ENCODE results near the gene DUSP1. TPM values are rescaled to one million over a fixed set of nuclear protein-coding genes. Genes with fewer than 3 reads are reported as not detected.

Gene DUSP1
- total and polyA plus RNA-seq, 2 of the 13 experiments (the other 11 are each of a cell fraction or from before 2014, with no cell fraction given): 27.1 to 55.5 TPM

DNA sequence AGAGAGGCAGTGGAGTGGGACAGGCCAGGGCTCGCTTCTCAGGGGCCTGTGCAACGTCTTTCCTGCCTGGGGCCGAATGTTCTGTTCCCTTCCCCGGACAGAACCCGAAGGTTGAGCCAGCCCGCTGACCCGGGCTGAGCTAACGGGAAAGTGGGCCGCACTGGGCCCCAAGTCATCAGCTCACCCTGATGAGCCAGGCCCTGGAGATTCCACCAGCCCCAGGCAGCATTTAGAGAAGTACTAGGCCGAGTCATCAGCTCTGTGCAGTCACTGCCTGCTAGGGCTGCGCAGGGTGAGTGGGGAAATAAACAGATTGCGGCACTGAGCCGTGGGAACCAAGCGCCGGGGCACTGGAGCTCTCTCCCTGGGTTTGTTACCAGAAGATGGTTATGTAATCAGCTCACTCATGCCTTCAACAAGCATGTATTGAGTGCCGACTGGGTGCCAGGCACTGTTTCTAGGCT lies 29.1 kb upstream of the DUSP1 start (continued):
- TF ChIP-seq, protein P1, sequence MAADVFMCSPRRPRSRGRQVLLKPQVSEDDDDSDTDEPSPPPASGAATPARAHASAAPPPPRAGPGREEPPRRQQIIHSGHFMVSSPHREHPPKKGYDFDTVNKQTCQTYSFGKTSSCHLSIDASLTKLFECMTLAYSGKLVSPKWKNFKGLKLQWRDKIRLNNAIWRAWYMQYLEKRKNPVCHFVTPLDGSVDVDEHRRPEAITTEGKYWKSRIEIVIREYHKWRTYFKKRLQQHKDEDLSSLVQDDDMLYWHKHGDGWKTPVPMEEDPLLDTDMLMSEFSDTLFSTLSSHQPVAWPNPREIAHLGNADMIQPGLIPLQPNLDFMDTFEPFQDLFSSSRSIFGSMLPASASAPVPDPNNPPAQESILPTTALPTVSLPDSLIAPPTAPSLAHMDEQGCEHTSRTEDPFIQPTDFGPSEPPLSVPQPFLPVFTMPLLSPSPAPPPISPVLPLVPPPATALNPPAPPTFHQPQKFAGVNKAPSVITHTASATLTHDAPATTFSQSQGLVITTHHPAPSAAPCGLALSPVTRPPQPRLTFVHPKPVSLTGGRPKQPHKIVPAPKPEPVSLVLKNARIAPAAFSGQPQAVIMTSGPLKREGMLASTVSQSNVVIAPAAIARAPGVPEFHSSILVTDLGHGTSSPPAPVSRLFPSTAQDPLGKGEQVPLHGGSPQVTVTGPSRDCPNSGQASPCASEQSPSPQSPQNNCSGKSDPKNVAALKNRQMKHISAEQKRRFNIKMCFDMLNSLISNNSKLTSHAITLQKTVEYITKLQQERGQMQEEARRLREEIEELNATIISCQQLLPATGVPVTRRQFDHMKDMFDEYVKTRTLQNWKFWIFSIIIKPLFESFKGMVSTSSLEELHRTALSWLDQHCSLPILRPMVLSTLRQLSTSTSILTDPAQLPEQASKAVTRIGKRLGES (CRISPR knock-in tag; IDR thresholded peaks at IDR 0.05; ENCODE audit: borderline replicate concordance): no peak
- TF ChIP-seq, protein P2, sequence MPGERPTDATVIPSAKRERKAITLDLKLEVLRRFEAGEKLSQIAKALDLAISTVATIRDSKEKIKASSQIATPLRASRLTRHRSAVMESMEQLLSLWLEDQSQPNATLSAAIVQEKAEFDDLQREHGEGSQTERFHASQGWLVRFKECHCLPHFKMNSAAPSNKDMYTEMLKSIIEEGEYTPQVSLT (CRISPR knock-in tag; IDR thresholded peaks at IDR 0.05; ENCODE audit: borderline replicate concordance, low read depth): no peak
- TF ChIP-seq SALL1 (CRISPR knock-in tag; IDR thresholded peaks at IDR 0.05) (no peak), SRY (CRISPR knock-in tag; IDR thresholded peaks at IDR 0.05) (no peak), ZNF12 (CRISPR knock-in tag; IDR thresholded peaks at IDR 0.05) (no peak), ZNF552 (CRISPR knock-in tag; IDR thresholded peaks at IDR 0.05; ENCODE audit: borderline replicate concordance) (no peak), U2AF2 (IDR thresholded peaks at IDR 0.05; ENCODE audit: low read depth, low read length) (no peak), HOXA5 (CRISPR knock-in tag; IDR thresholded peaks at IDR 0.05) (no peak), ZFP62 (CRISPR knock-in tag; IDR thresholded peaks at IDR 0.05) (no peak), ZNF839 (CRISPR knock-in tag; IDR thresholded peaks at IDR 0.05; ENCODE audit: borderline replicate concordance) (no peak)
- TF ChIP-seq, protein P3, sequence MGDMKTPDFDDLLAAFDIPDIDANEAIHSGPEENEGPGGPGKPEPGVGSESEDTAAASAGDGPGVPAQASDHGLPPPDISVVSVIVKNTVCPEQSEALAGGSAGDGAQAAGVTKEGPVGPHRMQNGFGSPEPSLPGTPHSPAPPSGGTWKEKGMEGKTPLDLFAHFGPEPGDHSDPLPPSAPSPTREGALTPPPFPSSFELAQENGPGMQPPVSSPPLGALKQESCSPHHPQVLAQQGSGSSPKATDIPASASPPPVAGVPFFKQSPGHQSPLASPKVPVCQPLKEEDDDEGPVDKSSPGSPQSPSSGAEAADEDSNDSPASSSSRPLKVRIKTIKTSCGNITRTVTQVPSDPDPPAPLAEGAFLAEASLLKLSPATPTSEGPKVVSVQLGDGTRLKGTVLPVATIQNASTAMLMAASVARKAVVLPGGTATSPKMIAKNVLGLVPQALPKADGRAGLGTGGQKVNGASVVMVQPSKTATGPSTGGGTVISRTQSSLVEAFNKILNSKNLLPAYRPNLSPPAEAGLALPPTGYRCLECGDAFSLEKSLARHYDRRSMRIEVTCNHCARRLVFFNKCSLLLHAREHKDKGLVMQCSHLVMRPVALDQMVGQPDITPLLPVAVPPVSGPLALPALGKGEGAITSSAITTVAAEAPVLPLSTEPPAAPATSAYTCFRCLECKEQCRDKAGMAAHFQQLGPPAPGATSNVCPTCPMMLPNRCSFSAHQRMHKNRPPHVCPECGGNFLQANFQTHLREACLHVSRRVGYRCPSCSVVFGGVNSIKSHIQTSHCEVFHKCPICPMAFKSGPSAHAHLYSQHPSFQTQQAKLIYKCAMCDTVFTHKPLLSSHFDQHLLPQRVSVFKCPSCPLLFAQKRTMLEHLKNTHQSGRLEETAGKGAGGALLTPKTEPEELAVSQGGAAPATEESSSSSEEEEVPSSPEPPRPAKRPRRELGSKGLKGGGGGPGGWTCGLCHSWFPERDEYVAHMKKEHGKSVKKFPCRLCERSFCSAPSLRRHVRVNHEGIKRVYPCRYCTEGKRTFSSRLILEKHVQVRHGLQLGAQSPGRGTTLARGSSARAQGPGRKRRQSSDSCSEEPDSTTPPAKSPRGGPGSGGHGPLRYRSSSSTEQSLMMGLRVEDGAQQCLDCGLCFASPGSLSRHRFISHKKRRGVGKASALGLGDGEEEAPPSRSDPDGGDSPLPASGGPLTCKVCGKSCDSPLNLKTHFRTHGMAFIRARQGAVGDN (CRISPR knock-in tag; IDR thresholded peaks at IDR 0.05): peak; percentile 48; the same call in 1 of the 2 replicates
- TF ChIP-seq, protein P4, sequence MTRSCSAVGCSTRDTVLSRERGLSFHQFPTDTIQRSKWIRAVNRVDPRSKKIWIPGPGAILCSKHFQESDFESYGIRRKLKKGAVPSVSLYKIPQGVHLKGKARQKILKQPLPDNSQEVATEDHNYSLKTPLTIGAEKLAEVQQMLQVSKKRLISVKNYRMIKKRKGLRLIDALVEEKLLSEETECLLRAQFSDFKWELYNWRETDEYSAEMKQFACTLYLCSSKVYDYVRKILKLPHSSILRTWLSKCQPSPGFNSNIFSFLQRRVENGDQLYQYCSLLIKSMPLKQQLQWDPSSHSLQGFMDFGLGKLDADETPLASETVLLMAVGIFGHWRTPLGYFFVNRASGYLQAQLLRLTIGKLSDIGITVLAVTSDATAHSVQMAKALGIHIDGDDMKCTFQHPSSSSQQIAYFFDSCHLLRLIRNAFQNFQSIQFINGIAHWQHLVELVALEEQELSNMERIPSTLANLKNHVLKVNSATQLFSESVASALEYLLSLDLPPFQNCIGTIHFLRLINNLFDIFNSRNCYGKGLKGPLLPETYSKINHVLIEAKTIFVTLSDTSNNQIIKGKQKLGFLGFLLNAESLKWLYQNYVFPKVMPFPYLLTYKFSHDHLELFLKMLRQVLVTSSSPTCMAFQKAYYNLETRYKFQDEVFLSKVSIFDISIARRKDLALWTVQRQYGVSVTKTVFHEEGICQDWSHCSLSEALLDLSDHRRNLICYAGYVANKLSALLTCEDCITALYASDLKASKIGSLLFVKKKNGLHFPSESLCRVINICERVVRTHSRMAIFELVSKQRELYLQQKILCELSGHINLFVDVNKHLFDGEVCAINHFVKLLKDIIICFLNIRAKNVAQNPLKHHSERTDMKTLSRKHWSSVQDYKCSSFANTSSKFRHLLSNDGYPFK (CRISPR knock-in tag; IDR thresholded peaks at IDR 0.05; ENCODE audit: borderline replicate concordance): no peak
- TF ChIP-seq, protein P5, sequence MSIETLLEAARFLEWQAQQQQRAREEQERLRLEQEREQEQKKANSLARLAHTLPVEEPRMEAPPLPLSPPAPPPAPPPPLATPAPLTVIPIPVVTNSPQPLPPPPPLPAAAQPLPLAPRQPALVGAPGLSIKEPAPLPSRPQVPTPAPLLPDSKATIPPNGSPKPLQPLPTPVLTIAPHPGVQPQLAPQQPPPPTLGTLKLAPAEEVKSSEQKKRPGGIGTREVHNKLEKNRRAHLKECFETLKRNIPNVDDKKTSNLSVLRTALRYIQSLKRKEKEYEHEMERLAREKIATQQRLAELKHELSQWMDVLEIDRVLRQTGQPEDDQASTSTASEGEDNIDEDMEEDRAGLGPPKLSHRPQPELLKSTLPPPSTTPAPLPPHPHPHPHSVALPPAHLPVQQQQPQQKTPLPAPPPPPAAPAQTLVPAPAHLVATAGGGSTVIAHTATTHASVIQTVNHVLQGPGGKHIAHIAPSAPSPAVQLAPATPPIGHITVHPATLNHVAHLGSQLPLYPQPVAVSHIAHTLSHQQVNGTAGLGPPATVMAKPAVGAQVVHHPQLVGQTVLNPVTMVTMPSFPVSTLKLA (IDR thresholded peaks at IDR 0.05): no peak
